Gastrocnemius medialis (tissue), 4 donors: ENCODE results near the gene SURF4.

ENCODE experiments used
- POLR2A ChIP-seq, 2 donors: fragments of 450-650 bp; IDR thresholded peaks; one replicate each; pipeline ENCODE4 v1.6.1; 2017; ENCODE audit warnings: antibody characterized with exemption in 2 of 2, mild to moderate bottlenecking in 2 of 2, moderate library complexity in 2 of 2
- TF ChIP-seq, protein P1 (sequence below), 5 experiments: fragments of 450-650 bp in 3 of 5; fragments of 200-600 bp in 2 of 5; sonication (generic) in 2 of 5; IDR thresholded peaks in 4 of 5; conservative IDR thresholded peaks in 1 of 5; 1 replicate in 4 of 5; 2 replicates in 1 of 5; pipeline ENCODE4 v1.5.1; 2016 to 2019; ENCODE audit warnings: antibody characterized with exemption in 5 of 5, mild to moderate bottlenecking in 3 of 5, moderate library complexity in 3 of 5

DNA sequence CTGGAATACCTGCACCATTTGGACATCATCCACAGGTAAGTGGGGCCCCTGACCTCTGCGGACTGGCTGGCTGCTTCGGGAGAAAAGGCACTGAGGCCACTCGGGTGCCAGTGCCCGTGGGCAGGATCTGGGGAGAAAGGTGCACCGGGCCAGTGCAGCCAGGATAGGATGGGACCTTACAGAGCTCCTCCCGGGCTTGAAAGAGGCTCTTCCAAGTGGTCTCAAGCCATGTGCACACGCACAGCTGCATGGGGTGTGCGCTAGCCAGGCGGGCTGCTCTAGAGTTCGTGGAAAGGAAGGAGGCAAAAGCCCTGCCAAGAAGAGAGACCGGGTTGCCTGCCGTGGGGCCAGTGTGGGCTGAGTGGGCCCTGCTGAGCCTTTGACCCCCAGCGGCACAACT lies 13.7 kb upstream of the SURF4 start:
- no peak for TF ChIP-seq POLR2A (IDR thresholded peaks at IDR 0.05)
- TF ChIP-seq, protein P1, sequence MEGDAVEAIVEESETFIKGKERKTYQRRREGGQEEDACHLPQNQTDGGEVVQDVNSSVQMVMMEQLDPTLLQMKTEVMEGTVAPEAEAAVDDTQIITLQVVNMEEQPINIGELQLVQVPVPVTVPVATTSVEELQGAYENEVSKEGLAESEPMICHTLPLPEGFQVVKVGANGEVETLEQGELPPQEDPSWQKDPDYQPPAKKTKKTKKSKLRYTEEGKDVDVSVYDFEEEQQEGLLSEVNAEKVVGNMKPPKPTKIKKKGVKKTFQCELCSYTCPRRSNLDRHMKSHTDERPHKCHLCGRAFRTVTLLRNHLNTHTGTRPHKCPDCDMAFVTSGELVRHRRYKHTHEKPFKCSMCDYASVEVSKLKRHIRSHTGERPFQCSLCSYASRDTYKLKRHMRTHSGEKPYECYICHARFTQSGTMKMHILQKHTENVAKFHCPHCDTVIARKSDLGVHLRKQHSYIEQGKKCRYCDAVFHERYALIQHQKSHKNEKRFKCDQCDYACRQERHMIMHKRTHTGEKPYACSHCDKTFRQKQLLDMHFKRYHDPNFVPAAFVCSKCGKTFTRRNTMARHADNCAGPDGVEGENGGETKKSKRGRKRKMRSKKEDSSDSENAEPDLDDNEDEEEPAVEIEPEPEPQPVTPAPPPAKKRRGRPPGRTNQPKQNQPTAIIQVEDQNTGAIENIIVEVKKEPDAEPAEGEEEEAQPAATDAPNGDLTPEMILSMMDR (IDR thresholded peaks at IDR 0.05 in 4 of 5, conservative IDR thresholded peaks at IDR 0.05 in 1 of 5), result no peak
